GM18907 (cell line): Measurements from ENCODE around the gene ABHD2.

ENCODE experiments used
- ATAC-seq: cut with Tn5 transposase; IDR thresholded peaks from one replicate; pipeline ENCODE4 v1.9.1; 2021; ENCODE audit warnings: mild to moderate bottlenecking, moderate library complexity; ENCODE audit not compliant: unreplicated experiment

ABHD2 gene

DNA sequence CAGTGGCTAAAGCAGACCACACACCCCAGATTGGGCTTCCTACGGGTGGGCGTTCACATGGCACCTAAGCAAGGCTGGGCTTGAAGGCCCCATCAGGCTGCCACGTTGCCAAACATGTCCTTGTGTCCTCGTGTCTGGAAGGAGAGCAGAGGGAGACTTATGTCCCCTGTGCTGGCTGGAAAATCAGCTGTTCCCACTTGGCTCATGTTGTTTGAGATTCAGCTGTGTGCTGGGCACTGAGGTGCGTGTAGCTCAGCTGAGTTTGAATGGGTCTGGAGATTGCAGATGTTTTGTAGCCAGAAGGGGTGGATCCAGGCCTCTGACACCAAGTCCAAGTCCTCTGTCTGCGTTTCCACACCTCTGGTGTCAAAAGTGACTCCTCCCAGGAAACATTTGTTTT lies 98.5 kb downstream of the ABHD2 start:
- ATAC-seq = no peak

DNA sequence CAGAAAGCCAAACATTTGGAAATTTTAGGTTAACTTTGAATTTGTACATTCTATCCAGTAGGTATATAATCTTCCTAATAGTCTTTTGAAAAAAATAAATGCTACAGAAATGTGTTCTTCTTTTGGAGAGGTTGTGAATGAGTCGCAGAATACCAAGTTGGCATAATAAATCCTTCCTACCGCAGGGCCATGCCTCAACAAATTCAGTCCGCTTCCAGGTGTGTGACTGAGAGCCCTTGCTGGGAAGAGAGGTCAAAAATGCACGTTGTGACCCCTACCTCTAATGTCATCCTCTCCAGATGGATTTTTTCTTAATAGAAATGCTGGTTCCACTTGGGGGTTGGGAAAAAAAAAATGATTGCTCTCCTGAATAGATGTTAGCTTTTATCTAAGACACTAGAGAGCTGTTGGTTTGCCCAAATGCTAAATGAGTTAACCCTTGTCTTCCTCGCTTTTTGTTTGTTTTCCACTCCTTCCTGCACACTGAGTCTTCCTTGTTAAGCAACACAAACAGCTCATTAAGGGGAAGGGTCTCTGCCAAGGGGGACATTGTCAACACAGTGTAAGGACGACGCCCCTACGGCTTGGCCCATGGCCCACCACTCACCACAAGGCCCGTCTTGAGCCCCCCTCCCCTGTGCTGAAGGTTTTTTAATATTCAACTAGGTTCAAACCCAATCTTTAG lies 99.2 kb downstream of the ABHD2 start:
- no peak for ATAC-seq

DNA sequence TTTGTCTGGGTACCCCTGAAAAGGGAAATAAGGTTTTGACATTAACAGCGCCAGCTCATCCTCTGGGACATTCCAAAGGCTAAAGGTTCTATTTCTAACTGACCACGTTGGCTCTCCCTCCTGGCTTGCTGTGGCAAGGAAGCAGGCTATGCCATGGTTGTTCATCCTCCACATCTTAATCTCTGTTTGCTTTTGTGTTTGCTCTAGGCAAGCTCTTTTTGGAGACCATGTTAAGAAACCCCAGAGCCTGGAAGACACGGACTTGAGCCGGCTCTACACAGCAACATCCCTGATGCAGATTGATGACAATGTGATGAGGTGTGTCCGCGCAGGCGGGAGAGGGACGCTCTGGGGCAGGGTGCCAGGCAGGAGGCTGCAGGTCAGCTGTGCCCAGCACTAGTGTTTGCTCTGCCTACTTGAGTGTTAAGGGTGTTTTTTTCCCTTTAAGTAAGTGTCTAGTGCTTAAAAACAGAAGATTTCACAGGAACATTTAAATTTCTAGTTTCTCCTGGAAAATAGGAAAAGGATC lies 99.8 kb downstream of the ABHD2 start:
- no peak for ATAC-seq

DNA sequence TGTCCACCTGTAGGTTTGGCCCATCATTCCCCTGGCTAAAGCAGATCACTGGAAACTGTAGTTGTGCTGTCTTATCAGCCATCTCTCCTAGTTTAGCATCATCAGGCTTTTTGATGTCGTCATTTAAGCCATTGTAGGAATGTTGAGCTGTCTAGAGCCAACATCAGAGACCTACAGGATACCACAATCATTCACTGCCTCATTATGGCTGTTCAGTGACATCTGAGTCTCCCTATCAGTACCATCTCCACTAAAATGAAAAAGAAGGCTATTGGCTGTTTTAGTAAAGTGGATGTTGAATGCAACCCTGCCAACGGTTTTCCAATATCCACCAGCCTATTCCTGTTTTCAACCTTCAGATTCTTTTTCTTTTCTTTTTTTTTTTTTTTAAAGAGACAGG lies 103.9 kb downstream of the ABHD2 start:
- ATAC-seq = no peak

DNA sequence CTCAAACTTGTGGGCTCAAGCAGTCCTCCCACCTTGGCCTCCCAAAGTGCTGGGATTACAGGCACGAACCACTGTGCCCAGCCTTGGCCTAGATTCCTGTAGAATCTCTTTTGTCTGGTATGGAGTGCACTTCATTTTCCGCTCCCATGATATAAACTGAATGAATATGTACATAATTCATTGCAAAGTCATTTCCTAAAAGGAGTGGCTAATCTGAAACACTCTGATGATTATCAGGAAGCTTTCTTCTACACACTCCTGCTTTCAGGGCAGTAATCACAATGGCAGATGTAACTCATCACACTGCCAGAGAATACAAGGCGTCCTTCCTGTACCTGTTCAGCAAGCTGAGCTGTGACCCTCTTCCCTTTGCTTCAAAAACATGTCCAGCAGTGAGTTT lies 104.5 kb downstream of the ABHD2 start:
- ATAC-seq = no peak

DNA sequence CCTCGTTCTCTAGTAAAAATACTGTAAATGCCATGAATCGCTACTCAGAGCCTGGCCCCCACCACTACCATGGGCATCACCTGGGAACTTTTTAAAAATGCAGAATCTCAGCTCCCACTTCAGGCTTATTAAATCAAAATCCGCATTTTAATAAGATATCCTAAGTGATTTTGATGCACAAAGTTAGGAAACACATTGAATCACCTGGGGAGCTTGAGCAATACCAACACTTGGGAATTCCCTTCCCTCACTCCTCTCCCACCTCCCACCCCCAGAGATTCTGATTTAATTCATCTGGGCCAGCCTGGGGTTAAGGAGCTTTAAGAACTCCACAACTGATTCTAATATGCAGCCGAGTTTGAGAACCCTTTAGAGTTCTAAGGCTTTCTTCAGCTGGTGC lies 106.4 kb downstream of the ABHD2 start:
- no peak for ATAC-seq

DNA sequence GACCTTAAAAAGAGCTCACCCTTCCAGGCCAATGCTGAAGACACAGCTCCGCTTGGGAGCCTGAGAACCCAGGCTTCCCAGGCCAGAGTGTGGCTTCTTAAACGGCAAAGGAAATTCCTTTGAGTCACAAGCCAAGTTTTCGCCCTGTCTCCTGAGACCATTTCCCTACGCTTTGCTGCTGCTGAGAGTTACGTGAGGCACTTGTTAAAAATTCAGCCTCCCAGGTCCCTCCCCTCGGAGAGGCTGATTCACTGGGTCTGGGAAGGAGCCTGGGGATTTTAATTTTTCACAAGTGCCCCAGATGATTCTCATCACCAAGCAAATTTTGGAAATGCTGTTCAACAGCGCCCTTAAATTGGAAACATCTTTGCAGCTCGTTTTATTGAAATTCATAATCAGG lies 107.6 kb downstream of the ABHD2 start:
- ATAC-seq = no peak

DNA sequence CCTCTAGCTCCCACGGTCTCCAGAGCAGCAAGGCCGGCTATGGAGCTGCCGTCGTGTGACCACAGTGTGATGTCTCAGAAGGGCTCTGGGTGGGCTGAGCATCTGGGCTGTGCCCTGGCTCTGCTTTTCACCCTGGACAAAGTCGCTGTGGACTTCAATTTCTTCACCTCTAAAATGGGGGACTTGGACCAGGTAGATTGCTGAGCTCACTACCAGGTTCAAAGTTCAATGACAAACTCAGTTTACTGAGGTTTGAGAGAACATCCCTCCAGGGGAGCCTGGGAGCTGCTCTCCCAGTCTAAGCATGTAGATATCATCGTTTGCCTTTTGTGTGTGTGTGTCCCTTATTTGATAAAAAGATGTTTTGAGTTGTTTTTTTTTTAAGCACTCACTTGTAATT lies 108.0 kb downstream of the ABHD2 start:
- ATAC-seq = no peak

DNA sequence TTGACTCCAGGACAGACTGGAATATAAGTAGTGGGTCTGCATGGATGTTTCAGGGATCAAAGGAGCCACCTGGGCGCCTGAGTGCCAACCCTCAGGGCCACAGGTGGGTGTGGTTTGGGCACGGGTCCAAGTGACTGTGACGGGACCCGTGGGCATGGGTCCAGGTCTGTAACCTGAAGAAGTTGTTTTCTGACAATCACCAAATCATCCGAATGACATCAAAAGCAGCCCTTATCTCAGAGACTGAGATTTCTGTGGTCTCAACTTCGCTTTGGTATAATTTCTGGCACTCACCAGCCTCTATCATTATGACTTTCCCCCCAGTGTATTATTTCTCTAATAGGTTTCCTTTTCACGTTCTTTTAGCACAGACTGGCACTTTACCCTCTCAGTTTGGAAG lies 108.7 kb downstream of the ABHD2 start:
- ATAC-seq = no peak

DNA sequence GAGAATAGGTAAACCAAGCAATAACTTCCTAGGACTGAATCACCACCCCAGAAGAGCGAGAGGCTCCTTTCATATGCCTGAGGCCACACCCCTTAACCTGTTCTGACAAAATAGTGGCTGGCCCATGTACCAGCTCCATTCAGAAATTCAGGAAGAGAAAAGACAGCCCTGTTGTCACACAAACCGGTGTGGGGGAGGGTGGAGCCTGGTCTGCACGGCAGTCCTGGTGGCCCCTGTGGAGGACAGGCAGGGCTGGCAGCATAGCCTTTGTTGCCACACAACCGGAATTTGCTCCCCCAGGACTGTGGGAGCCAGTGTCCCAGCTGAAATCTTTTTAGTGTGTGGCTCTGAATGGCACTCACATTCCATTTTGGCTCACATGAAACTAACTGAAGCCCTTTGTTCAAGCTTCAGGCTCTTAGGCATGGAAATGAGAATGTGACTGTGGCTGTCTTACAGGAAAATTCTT lies 109.3 kb downstream of the ABHD2 start:
- no peak for ATAC-seq

DNA sequence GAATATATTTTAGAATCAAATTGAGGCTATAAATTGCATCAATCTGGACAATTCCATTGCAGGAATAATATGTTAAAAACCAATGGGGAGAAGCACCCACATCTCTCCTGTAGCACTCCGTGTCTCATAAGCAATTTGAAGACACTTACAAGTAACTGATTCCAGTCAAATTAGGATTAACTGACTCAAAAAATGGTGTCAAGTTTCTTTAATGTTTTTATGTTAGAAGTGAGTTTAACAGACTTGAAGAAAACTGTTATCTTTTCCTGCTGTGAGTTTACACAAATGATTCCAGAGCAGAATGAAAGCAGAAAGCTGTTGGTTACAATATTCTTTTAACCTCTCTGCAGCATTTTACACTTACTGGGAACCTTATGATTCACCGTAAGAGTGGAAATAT lies 109.9 kb downstream of the ABHD2 start:
- ATAC-seq = no peak

DNA sequence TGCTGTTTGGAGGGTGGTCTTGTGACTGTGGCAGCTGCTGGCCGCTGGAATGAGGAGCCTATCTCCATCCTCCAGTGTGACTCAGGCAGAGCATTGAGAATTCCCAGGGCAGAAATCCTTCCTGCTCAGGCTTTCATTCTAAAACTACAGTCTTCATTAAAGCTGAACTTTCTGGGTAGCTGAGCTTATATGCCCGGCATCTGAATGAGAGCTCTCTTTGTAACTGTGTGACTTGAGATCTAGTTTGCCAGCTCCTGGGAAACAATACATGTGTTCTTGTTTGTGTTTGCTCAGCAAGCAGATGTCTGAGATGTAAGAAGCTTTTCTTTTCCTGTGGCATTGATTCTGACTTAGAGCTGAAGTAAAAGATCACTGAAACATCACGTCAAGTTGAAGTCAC lies 110.7 kb downstream of the ABHD2 start:
- ATAC-seq = no peak

DNA sequence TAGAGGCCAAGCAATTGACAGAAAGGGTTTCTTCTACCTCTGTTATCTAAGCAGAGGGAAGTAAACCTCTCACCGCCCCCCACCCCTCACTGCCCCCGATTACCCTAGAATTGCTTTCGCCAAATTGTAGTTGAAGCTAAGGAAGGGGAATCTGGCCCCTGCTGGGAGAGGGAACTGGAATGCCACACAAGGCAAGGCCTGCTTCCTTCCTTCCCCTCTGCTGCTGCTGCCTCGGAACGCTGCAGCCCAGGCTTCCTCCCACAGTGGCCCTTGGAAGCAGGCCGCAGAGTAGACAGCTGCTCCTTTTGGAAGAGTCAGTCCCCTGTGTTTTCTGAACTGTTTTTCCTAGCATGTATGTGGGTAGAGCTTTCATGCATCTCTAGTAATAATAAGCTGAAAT lies 111.5 kb downstream of the ABHD2 start:
- ATAC-seq = no peak

DNA sequence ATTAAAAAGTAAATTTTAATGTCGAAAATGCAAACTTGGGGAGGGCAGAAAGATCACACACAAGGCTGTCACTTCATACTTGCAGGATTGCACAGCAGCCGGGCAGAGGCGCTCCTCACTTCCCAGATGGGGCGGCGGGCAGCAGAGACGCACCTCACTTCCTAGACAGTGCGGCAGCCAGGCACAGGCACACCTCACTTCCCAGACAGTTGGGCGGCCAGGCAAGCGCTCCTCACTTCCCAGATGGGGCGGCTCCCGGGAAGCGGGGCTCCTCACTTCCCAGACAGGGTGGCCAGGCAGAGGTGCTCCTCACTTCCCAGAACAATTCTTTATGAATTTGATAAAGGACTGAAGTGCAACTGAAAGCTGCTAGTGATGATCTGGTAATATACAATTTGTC lies 111.9 kb downstream of the ABHD2 start:
- ATAC-seq = no peak

DNA sequence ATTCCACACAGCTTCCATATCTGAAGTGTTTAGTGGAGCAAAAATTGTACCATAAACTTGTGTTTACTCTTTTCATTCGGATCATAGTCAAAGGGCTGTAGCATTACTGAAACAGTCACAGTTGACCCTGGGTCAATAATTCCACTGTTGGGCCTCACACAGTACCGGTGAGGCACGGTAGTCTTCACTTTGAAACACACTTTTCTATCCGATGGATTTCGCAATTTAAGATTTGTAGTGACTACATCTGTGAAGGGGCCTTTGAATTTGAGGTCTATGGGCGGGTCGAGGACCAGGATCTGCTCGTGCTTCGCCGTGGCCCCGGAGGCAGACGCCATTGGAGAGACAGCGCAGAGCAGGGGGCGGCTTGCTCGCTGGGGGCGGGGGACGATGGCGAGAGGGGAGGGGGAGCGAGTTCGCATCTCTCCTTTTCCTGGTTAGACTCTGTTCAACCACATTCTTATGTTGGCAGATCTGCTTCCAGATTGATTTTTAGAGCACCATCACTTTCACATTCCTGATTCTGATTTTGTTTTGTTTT lies 113.3 kb downstream of the ABHD2 start:
- ATAC-seq = no peak

DNA sequence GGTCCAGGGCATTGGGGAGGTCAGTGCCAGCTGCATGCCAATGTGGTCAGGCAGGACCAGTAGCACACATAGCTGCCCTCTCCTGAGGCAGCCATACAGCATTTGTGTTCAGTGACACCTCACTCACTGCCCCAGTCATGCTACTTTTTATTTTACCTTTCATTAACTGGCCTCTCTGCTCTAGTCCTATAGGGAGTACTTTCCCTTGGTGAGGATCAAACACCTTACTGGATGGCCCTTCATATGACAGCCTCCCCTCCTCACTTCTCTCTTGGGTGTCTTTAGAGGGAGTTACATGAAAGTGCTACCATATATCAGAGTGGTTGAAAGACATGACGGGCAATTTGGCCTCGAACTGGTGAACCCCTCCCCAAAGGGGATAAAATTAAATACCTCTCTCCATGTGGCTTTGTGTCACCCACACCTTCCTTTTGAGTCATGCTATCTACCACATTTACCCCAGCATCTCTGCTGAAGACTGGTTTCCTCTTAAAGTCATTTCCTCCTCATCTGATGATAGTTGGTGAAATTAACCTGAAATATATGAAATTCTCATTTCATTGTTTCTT lies 115.5 kb downstream of the ABHD2 start:
- no peak for ATAC-seq

DNA sequence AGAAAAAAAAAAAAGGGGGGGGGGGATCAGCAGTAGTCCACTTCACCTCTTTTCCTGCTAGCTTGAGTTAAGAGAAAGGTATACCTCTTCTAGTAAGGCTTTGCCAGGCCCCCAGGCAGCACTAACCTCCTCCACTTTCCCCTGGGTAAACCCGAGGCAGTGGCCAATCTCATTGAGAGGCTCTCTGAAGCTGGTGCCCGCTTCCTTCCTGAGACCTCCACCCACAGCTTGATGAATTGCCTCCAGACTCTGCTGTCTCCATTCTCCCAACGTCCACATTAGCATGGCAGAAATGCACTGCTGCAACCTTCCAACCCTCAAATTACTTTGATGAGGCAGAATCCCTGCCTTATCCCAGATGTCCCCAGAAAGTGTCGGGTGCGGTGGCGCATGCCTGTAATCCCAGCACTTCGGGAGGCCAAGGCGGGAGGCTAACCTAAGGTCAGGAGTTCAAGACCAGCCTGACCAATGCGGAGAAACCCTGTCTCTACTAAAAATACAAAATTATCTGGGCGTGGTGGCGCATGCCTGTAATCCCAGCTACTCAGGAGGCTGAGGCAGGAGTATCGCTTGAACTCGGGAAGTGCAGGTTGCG lies 117.8 kb downstream of the ABHD2 start:
- no peak for ATAC-seq

DNA sequence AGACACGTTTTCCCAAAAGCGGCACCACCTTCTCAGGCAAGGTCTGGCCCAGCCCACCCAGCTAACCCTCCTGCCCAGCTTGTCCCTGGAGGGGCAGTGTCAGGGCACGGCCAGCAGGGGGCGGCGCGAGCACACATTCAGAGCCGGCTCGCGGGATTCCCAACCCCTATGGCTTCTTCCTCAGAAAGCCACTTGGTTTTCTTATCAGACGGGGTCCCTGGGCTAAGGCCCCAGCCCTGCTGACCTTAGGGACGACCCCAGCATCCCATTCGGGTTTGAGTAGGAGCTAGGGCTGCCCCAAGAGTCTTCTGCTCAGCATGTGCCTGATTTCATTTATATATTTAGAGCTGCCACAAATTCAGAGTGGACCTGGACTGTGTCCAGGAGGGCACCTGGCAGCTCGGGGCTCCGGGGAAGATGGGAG lies 118.7 kb downstream of the ABHD2 start:
- peak; percentile 77 for ATAC-seq

DNA sequence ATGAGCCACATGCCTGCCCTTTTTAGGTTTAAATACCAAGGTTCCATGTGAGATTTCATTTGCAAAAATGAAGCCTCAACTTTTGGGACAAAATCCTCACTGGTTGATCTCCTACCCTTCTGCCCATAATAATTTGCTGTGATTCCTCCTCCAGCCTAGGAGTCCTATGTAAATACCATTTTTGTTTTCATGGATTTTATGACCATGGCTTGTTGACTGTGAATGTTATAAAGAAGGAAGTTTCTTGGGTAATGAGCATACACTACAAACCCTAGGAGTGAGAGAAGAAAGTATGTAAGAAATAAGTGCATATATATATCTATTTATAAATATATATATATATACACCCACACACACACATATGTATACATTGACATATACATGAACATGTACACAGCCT lies 120.0 kb downstream of the ABHD2 start:
- no peak for ATAC-seq

DNA sequence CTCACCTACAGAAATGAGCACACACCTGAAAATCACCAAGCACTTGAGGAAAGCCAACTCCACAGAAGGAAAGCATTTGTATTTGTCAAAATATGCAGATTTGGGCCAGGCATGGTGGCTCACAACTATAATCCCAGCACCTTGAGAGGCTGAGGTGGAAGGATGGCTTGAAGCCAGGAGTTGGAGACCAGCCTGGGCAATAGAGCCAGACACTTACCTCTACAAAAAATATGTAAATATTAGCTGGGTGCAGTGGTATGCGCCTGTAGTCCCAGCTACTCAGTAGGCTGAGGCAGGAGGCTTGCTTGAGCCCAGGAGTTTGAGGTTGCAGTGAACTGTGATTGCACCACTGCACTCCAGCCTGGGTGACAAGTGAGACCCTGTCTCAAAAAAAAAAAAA lies 120.8 kb downstream of the ABHD2 start:
- ATAC-seq = no peak

DNA sequence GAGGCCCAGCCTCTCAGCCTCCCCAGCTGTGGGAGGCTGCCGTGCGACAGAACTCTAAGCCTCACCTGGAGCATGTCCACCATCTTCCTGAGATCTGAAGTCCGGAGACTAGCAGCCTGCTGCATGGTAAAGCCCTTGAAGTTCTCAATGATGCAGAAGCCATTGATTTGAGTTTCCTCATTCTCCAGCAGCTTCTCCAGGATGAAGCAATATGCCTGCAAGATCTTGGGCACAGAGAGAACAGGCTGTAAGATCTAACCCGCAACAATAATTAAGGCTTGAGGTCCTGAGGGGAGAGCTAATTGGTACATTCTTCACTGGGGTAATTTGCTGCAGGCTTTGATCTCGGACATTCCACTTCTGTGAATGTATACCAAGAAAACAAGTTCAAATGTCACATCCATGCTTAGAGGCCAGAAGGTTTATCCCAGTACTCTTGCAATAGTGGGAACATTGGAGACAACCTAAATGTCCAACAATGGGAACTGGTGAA lies 123.5 kb downstream of the ABHD2 start:
- no peak for ATAC-seq

DNA sequence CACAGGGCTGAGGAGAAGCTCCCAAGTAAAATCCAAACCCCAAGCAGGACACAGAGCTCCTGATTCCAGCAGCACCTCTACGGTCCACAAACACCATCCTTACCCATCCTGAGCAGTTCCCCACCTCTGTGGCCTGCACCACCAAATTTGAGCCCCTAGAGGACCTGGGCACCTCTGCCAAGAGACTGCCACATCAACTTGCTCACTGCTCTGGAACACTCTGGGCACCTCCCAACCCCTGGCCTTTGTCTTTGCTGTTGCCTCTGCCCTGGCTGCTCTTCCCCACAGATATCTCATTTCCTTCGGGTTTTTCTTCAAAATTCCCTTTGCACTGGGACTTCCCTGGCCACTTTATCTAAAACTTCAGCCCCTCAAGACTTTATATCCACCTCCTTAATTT lies 127.4 kb downstream of the ABHD2 start:
- ATAC-seq = no peak
